ENCODE results near the gene CTDSP1. TPM values are rescaled to one million over a fixed set of nuclear protein-coding genes. Genes with fewer than 3 reads are reported as not detected.

Gene CTDSP1, protein sequence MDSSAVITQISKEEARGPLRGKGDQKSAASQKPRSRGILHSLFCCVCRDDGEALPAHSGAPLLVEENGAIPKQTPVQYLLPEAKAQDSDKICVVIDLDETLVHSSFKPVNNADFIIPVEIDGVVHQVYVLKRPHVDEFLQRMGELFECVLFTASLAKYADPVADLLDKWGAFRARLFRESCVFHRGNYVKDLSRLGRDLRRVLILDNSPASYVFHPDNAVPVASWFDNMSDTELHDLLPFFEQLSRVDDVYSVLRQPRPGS
- 152 TPM for total RNA-seq

DNA sequence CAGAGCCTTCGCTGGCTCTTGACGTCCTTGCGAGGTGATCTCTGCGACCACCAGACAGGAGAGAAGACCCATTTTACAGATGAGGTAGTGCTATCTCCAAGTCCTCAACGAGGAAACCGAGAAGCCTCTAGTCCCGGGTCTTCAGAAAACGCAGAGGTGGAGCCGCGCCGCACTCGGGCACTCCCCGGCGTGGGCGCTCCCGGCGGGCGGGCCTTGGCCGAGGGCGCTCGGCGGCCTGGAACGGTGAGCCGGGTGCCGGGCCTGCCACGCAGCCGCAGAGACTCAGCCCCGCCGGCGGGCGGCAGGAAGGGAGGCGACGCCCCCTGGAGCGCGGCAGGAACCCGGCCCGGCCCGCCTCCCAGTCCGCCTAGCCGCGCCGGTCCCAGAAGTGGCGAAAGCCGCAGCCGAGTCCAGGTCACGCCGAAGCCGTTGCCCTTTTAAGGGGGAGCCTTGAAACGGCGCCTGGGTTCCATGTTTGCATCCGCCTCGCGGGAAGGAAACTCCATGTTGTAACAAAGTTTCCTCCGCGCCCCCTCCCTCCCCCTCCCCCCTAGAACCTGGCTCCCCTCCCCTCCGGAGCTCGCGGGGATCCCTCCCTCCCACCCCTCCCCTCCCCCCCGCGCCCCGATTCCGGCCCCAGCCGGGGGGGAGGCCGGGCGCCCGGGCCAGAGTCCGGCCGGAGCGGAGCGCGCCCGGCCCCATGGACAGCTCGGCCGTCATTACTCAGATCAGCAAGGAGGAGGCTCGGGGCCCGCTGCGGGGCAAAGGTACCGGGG, at the start of gene CTDSP1:
Gene CTDSP1, plus strand, starts transcription at position 478 of the 776 bp plus-strand sequence. Its CDS starts 223 bp downstream, at position 701.
- peak; percentile 78 to 97 (median 96) for DNase-seq (ENCODE audit: low read depth in 2 of 3, low spot score in 2 of 3)

DNA sequence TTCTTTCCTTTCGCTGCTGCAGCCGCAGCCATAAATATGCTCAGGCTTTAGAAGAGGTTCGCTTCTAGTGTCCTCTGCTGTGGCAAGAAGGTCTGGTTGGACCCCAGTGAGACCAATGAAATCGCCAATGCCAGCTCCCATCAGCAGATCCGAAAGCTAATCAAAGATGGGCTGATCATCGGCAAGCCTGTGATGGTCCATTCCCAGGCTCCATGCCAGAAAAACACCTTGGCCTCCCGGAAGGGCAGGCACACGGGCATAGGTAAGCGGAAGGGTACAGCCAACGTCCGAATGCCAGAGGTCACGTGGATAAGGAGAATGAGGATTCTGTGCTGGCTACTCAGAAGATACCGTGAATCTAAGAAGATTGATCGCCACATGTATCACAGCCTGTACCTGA, 45.6 kb upstream of the CTDSP1 start:
- DNase-seq (ENCODE audit: low read depth in 2 of 3, low spot score in 2 of 3), result no peak

DNA sequence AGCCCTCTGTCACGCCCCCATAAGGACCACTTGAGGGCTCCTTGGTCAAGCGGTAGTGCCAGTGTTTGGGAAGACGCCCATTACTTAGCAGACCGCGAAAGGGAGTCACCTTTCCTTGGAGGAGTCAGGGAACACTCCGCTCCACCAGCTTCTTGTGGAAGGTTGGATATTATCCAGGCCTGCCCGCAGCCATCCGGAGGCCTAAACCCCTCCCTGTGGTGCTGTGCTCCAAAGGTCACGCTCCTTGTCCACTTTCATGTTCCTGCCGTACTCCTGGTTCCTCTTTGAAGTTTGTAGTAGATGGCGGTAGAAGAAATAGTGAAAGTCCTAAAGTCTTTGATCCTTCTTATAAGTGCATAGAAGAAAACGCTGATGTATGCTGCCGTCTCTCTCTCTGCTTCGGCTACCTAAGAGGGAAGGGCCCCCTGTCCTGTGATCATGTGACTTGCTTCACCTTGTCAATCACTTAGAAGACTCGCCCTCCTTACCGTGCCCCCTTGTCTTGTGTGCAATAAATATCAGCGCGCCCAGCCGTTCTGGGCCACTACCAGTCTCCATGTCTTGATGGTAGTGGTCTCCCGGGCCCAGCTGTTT, 44.7 kb upstream of the CTDSP1 start:
- no peak for DNase-seq (ENCODE audit: low read depth in 2 of 3, low spot score in 2 of 3)

DNA sequence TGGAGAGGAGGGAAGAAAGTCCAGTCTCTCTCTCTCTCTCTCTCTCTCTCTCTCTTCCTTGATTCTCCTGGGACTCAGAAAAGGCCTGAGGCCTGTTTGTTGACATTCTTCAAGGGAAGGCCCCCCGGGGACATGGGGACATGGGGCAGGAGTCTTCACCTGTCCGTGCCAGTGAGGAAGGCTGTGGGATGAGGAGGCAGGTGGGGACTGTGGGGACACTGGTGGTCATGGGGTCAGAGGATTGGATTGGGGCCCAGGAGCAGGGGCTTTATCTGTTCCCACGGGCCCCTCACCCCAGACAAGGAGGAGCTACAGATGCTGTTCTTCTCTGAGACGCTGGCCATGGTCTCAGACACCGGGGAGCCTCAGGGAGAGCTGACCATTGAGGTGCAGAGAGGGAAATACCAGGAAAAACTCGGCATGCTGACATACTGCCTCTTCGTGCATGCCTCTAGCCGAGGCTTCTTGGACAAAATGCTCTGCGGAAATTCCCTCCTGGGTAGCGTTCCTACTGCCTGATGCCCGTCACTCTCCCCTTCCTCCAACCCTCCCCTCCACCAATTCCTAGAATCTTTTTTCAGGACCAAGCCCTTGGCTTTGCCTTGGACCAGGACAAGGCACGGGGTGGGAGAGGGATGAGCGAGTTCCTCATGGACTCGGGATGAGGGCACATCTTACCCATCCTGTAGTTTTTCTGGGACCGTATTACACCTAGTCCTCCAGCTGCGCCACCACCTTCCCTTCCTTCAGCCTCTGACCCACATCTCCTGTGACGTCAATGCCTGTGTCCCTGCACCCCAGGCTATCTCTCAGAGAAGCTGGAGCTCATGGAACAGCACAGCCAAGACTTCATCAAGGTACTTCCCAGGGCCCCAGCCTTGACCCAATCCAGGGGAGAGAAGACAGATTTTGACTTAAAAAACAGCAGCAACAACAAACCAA, 42.2 kb upstream of the CTDSP1 start:
- DNase-seq (ENCODE audit: low read depth in 2 of 3, low spot score in 2 of 3), result no peak

DNA sequence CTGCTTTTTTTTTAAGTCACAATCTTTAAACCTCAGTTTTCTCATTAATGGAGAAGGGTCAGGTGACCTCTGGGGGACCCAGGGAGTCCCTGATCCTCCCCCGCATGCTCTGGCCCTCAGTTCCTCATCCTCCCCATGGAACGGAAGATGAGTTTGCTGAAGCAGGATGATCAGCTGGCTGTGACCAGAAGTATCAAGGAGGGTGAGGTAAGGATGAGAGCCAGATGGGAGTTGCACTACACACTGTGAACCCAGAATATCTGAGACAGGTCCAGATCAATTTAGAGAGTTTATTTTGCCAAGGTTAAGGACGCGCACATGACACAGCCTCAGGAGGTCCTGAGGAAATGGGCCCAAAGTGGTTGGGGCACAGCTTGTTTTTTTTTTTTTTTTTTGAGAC, 39.2 kb upstream of the CTDSP1 start:
- DNase-seq (ENCODE audit: low read depth in 2 of 3, low spot score in 2 of 3), result no peak

DNA sequence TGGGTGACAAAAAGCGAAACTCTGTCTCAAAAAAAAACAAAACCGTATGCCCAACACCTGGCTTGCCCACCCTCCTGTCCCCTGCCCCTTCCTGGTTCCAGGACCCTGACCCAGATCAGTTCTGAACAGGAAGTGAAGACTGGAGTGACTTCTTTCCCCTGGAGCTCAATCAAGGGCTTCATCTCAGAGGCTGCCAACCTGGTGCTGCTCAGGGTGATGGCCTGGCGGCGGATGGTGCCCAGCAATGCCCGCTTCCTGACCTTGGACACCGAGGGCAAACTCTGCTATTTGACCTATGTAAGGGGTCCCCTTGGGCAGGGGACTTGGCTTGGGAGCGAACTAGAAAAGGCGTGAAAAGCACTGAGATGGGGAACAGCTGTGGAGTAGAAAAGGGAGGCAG, 37.1 kb upstream of the CTDSP1 start:
- DNase-seq (ENCODE audit: low read depth in 2 of 3, low spot score in 2 of 3), result no peak

DNA sequence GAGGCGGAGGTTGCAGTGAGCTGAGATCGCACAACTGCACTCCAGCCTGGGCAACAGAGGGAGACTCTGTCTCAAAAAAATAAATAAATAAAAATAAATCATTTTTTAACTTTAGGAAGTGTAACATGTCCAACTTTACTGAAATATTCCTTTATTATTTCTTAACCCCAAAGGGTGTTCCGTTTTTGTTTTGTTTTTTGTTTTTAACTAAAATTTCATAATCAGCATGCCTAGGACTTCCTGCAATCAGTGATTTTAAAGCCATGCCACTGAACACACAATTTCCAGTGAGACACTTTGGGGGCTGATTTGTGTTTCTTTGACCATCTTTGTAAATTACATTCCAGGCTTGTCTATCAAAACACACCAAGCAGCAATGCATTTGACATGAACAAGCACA, 35.9 kb upstream of the CTDSP1 start:
- DNase-seq (ENCODE audit: low read depth in 2 of 3, low spot score in 2 of 3), result no peak

DNA sequence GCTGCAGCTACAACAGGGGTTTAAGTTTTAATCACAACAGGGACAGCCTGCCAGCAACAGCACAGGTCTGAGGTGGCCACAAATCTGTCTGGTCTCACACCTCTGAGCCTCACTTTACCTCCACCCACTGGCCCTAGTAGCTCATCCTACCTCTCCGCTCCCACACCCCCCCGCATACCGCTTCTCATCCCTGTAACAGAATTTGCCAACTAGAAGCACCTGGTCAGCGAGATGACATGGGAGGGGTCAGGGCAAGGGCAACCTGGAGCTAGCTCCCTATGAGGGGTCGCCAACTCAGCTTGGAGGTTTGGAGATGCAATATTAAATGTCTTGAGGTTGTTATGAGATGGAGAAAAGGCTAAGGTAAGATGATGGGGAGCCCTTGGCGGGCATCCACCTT, 35.5 kb upstream of the CTDSP1 start:
- DNase-seq (ENCODE audit: low read depth in 2 of 3, low spot score in 2 of 3), result no peak

DNA sequence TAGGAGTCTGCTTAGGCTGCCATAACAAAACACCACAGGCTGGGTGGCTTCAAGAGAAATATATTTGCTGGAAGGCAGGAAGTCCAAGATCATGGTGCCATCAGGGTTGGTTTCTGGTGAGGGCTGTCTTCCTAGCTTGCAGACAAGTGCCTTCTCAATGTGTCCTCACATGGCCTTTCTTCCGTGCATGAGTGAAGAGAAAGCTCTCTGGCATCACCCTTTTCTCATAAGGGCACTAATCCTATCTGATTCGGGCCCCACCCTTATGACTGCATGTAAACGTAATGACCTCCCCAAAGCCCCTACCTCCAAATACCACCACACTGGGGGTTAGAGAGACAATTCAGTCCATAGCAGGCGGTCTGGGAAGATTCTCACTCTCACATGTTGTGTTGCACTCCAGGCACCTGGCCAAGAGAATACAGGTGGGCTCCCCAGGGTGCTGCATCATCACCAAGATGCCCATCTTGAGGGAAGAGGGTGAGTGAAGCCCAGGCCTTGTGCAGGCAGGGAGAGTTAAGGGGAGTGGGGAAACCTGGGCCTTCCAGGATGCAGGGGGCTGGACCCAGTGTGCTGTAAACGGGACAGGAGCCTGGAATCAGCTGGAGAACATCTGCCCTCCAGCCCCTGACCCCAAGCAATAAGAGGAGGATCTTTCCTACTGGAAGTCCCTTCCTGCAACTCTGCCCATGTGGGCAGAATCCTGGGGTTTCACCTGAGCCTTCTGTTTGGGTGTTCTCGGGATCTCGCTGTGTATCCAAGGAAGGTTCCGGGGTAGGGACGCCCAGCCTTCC, 32.9 kb upstream of the CTDSP1 start:
- no peak for DNase-seq (ENCODE audit: low read depth in 2 of 3, low spot score in 2 of 3)

DNA sequence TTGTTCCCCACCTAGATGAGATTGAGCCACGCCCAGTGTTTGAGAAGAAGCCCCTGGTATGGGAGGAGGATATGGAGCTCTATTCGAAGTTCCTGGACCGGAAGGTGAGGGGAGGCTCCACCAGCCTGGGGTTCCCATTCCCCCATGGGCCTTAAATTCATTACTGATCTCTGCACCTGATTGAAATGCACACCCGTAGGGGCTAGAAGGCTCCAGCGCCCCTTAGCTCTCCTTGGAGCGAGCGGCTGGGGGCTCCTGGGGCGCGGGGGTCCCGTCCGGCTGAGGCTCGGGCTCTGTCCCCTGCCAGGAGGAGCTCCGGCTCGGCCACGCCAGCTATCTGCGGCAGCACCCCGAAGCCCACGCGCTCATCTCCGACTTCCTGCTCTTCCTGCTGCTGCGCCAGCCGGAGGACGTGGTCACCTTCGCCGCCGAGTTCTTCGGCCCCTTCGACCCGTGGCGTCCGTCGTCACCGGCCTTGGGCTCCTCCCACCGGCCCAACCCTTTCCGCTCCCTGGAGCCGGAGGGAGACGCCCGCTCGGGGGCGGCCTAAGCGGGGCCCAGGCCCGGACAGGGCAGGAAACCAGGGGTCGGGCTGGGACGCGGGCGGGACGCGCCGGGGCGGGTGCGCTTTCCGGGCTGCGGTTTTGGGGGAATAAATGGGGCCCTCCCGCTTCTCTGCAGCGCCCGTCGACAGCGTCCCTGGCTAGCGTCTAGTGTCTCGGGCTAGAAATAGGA, 32.1 kb upstream of the CTDSP1 start:
- DNase-seq (ENCODE audit: low read depth in 2 of 3, low spot score in 2 of 3), result peak; percentile 32 to 93 (median 93)

DNA sequence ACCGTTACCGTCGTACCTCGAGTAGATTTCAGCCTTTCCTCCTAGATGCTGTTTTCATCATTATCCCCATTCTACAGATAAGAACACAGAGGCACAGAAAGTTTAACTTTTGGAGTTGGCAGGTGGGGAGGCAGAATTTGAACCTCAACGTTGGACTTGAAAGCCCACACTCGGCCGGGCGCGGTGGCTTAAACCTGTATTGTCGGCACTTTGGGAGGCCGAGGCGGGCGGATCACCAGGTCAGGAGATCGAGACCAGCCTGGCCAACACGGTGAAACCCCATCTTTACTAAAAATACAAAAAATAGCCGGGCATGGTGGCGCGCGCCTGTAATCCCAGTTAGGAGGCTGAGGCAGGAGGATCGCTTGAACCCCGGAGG, 31.5 kb upstream of the CTDSP1 start:
- no peak for DNase-seq (ENCODE audit: low read depth in 2 of 3, low spot score in 2 of 3)

DNA sequence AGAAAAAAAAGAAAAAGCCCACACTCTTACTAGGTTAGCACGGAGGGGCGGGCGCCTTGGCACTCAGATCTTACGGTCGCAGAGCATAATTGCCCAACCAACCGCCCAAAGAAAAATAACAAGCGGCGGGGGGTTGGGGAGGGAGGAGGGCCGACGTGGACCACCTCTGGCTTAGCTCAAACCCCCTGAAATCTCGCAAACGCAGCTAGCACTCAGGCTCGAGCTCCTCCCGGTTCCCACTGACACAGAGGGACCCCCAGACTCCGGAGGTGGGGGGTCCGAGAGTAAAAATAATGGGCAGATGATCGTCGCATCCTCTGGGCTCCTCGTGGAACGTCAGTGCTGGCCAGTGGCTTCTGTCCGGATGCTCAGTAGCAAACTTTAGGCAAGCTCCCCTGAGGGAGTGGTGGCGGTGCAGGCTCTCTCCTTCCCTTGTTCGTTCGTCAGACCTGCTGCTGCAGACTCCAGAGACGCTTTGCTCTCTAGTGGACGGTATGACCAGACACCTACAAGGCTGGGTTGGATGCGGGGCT, 31.0 kb upstream of the CTDSP1 start:
- peak in 2 of 3 donors; percentile 24 to 52 for DNase-seq (ENCODE audit: low read depth in 2 of 3, low spot score in 2 of 3)

DNA sequence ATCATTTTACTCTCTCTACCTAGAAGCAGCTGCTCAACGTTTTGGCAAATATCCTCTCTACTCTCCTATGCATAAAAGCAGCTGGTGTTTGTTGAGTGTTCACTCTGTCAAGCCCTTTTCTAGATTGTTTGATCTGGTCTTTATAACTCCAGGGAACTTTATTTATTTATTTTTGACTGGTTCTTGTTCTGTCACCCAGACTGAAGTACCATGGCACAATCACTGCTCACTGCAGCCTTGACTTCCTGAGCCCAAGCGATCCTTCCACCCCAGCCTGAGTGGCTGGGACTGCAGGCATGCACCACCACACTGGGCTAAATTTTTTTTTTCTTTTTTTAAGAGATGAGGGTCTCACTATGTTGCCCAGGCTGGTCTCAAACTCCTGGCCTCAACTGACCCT, 30.3 kb upstream of the CTDSP1 start:
- no peak for DNase-seq (ENCODE audit: low read depth in 2 of 3, low spot score in 2 of 3)

DNA sequence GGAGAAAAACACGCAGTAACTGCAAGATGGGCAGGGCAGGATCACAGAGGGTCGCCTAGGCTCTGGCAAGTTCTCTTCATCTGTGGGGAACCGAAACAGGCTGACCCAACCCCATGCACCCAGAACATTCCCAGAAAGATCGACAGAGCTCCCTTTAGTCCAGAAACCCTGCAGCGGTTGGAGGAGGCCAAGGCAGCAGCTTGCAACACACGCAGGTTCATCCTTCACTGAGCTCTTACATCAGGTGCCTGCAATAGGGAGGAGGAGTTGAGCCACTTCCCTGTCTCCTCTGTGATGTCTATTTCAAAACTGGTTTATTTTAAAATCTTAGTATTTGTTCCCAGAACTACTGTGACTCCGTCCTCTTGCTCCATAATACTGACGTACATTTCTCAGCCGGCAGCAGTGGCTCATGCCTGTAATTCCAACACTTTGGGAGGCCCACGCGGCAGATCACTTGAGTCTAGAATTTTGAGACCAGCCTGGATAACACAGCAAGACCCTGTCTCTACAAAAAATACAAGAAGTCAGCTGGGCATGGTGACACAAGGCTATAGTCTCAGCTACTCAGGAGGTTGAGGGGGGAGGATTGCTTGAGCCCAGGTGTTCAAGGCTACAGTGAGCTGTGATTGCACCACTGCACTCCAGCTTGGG, 29.1 kb upstream of the CTDSP1 start:
- DNase-seq (ENCODE audit: low read depth in 2 of 3, low spot score in 2 of 3), result no peak

DNA sequence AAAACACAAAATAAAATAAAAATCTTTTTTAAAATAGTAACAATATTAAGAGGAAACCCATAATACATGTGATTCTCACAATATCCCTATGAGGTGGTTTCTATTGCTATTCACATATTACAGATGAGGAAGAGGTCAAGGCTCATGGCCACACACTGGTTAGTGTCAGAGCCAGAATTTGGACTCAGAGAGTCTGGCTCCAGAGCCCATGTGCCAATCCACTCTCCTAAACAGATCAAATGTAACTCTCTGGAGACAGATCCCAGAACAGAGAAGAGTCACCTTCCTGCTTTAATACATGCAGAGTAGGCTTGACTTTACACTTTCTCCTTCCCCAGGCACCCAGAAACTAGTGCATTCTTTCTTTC, 27.7 kb upstream of the CTDSP1 start:
- DNase-seq (ENCODE audit: low read depth in 2 of 3, low spot score in 2 of 3), result no peak

DNA sequence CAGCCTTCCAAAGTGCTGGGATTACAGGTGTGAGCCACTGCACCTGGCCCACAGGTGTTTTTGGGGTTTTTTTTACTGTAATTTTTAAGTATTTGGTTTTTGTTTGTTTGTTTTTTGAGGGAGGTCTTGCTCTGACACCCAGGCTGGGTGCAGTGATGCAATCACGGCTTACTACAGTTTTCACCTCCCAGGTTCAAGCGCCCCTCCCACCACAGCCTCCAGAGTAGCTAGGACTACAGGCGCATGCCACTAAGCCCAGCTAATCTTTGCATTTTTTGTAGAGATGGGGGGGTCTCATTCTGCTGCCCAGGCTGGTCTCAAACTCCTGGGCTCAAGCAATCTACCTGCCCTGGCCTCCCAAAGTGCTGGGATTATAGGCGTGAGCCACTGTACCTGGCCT, 24.9 kb upstream of the CTDSP1 start:
- DNase-seq (ENCODE audit: low read depth in 2 of 3, low spot score in 2 of 3), result no peak

DNA sequence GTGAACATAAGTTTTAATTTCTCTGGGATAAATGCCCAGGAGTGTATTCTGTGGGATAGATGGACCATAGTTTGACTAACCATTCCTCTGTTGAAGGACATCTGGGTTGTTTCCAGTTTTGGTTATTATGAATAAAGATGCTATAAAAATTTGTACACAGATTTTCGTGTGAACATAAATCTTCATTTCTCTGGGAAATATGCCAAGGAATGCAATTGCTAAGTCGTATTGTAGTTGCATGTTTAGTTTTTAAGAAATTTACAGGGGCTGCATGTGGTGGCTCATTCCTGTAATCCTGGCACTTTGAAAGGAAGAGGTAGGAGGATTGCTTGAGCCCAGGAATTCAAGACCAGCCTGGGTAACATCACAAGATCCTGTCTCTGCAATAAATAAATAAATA, 24.5 kb upstream of the CTDSP1 start:
- DNase-seq (ENCODE audit: low read depth in 2 of 3, low spot score in 2 of 3), result no peak

DNA sequence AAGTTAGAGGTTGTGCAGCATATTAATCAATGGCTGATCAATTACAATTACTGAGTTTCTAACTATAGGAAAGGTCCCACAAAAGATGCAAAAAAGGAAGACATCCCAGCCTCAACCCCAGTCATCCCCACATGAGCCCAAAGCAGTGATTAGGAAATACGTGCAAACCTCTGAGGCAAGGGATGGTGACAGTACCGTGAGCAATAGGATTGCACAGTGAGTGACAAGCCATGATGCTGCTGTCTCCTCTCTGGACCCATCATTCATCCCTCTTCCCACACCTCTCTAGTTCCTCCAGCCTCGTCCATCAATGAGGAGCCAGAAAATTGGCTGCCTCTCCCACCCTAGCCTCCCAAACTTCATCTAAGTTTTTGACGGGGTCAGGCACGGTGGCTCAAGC, 21.6 kb upstream of the CTDSP1 start:
- DNase-seq (ENCODE audit: low read depth in 2 of 3, low spot score in 2 of 3), result no peak

DNA sequence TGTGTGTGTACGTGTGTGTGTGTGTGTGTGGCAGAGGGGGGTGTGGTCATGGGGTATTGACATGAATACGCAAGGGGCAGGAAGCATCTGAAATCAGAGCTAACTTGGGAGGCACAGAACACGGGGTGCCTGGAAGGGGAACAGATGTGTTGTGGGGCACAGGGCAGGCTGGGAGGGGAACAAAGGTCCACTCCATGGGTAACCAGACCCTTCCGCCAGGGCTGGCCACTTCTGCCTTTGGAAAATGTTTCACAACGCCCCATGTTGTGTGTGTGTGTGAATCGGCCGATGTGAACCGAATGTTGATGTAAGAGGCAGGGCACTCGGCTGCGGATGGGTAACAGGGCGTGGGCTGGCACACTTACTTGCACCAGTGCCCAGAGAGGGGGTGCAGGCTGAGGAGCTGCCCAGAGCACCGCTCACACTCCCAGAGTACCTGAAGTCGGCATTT, 17.7 kb upstream of the CTDSP1 start, which contains the start of gene SLC11A1:
Gene SLC11A1, plus strand, starts transcription at position 358 of the 451 bp plus-strand sequence. CDS start 96 bp downstream, outside the sequence.
- no peak for DNase-seq (ENCODE audit: low read depth in 2 of 3, low spot score in 2 of 3)

All from hematopoietic multipotent progenitor cell (in vitro differentiated cells).